T-helper 2 cell treated with Interferon-gamma antibody and Interleukin-4, amounts not matched to agents 100 ng/mL and 5 ng/mL, for 36 hours (primary cell): ENCODE measurements around the gene IFT57. TPM values are rescaled to one million over a fixed set of nuclear protein-coding genes. Genes with fewer than 3 reads are reported as not detected.
"Not testable (repeated sequence)": the region's sequence is repeated elsewhere in the genome, so short reads cannot be mapped to it uniquely, and the experiment has no call there.

Experiments used
- intact Hi-C: fragments of 100-400 bp; cut with micrococcal nuclease; formaldehyde crosslinking; loops from one replicate; pipeline ENCODE4 v1.15.1; 2023
- total RNA-seq: library from RNA; stranded (reverse); gene quantifications from 2 replicates; pipeline ENCODE4 v1.2.3, GENCODE V29; 2022

Gene IFT57
- total RNA-seq = 16.7 and 22.0 TPM in 2 replicates

- intact Hi-C loops = loop anchor here (1.0 to 5.0 kb wide), 8 partner anchors 71 to 699 kb away; partner anchors contain the start of genes BBX, CD47, CIP2A and DZIP3
These were observed at the start of gene IFT57 for GRCh38 chr3:108221911-108222852. TSS of gene IFT57 (minus strand) at chr3:108222424. CDS start at chr3:108222322, 102 bp downstream.

- intact Hi-C loops = no loop called here
These were observed 49.4 kb upstream of the IFT57 start for GRCh38 chr3:108271626-108272025.

GRCh38 chr3:108268235-108268634, 46.0 kb upstream of the IFT57 start:
- intact Hi-C loops = not testable (repeated sequence)

GRCh38 chr3:108264534-108265298, 42.5 kb upstream of the IFT57 start:
- intact Hi-C loops = not testable (repeated sequence)

GRCh38 chr3:108255131-108255530, 32.9 kb upstream of the IFT57 start:
- intact Hi-C loops = no loop called here

- intact Hi-C loops = no loop called here
These were observed 29.6 kb upstream of the IFT57 start for GRCh38 chr3:108251844-108252243.

GRCh38 chr3:108251265-108251664, 29.0 kb upstream of the IFT57 start:
- intact Hi-C loops = no loop called here

- intact Hi-C loops = no loop called here
These were observed 28.4 kb upstream of the IFT57 start for GRCh38 chr3:108250626-108251025.

- intact Hi-C loops = no loop called here
These were observed 21.0 kb upstream of the IFT57 start for GRCh38 chr3:108243243-108243642.

GRCh38 chr3:108242776-108243175, 20.6 kb upstream of the IFT57 start:
- intact Hi-C loops = no loop called here

- intact Hi-C loops = no loop called here
These were observed 19.5 kb upstream of the IFT57 start for GRCh38 chr3:108241721-108242120.

- intact Hi-C loops = no loop called here
These were observed 18.9 kb upstream of the IFT57 start for GRCh38 chr3:108241146-108241545.

GRCh38 chr3:108239082-108239481, 16.9 kb upstream of the IFT57 start:
- intact Hi-C loops = no loop called here

GRCh38 chr3:108235290-108235689, 13.1 kb upstream of the IFT57 start:
- intact Hi-C loops = no loop called here

- intact Hi-C loops = no loop called here
These were observed 12.2 kb upstream of the IFT57 start for GRCh38 chr3:108234387-108234957.

GRCh38 chr3:108228286-108228685, 6.1 kb upstream of the IFT57 start:
- intact Hi-C loops = no loop called here

GRCh38 chr3:108227131-108227530, 4.9 kb upstream of the IFT57 start:
- intact Hi-C loops = no loop called here

- intact Hi-C loops = no loop called here
These were observed 3.0 kb upstream of the IFT57 start for GRCh38 chr3:108225221-108225620.

GRCh38 chr3:108223928-108224327, 1.7 kb upstream of the IFT57 start:
- intact Hi-C loops = loop anchor here (2.0 to 5.0 kb wide), 5 partner anchors 183 to 701 kb away; partner anchors contain the start of genes BBX, CIP2A and DZIP3

GRCh38 chr3:108222853-108223565, 785 bp upstream of the IFT57 start:
- intact Hi-C loops = loop anchor here (1.0 to 5.0 kb wide), 8 partner anchors 70 to 700 kb away; partner anchors contain the start of genes BBX, CD47, CIP2A and DZIP3

GRCh38 chr3:108221393-108221792, 831 bp downstream of the IFT57 start:
- intact Hi-C loops = loop anchor here (5.0 kb wide), 1 partner anchor 611 kb away; no protein-coding TSS in a partner anchor
